DMS53 treated with DMSO at 0.1 percent for 48 hours (cell line): ENCODE results near the gene CEBPB.
"Not testable (repeated sequence)": the region's sequence is repeated elsewhere in the genome, so short reads cannot be mapped to it uniquely, and the experiment has no call there.

ENCODE experiments used
- DNase-seq: peaks from one replicate; lab custom pipeline; 2025; ENCODE audit not compliant: unreplicated experiment; lab: John Stamatoyannopoulos, UW

The CEBPB gene

DNA sequence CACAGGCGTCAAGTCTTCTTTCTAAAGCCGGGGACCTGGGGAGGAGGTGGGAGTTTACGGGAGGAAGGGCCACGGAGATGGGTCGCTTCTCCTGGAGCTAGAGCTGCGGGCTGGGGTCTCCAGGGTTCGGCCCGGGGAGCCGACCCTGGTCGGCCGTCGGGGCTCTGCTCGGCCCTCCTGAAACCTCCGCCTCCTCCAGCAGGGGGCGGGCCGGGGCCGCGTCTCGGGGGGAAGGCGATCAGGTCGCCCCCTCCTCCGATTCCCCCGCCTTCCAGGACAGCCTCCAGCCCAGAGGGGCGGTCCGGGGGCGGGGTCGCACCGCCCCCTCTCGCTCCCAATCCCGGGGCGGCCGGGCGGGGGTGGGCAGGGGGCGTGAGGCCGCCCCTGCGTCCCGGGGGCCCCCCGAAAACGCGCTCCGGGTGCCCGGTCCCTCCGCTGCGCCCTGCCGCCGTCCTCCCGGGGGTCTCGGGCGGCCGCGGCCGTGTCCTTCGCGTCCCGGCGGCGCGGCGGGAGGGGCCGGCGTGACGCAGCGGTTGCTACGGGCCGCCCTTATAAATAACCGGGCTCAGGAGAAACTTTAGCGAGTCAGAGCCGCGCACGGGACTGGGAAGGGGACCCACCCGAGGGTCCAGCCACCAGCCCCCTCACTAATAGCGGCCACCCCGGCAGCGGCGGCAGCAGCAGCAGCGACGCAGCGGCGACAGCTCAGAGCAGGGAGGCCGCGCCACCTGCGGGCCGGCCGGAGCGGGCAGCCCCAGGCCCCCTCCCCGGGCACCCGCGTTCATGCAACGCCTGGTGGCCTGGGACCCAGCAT is at the start of gene CEBPB:
Gene CEBPB (plus strand): TSS at position 580 of the 814 bp plus-strand sequence. CDS start 204 bp downstream, at position 784.
- DNase-seq, result peak; percentile 66

- no peak for DNase-seq
These were observed 49.5 kb upstream of the CEBPB start for GRCh38 chr20:50141018-50141675.

- DNase-seq, result no peak
These were observed 48.6 kb upstream of the CEBPB start for GRCh38 chr20:50141811-50142561.

GRCh38 chr20:50142812-50143211 is 47.8 kb upstream of the CEBPB start:
- peak; percentile 22 for DNase-seq

DNA sequence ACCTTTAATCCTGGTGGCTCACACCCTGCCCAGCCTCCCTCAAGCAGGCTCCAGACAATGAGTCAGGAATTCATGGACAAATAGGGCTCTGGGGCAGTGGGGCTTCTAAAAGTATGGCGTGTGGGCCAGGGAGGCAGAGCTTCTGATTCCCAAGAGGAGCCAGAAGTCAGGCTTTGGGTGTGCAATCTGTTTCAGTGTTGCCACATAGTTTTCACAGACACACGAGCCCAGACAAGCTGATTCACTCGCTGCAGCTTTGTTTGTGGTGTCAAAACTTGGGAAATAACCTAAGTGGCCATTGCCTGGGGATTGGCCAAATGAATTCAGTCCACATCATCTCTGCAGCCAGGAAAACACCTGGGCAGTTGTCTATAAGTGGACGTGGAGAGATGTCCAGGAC is 46.3 kb upstream of the CEBPB start:
- DNase-seq, result no peak

- DNase-seq, result no peak
These were observed 45.1 kb upstream of the CEBPB start for GRCh38 chr20:50145566-50145965.

DNA sequence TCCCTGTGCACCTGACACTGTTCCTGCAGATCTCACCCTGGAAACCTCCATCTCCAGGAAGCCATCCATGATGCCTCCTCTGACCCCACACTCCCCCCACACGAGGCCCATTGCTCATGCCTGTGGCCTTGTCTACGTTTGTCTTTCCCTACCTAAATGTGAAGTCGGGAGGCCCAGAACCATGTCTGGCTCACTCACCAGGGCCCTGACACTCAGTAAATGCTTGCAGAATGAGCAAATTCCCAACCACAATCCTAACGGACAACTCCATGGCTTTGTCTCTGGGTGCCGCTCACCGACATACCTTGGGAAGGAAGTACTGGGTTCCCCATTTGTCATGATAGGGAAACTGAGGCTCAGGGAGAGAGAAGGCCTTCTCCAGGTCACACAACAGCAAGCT is 44.4 kb upstream of the CEBPB start:
- DNase-seq, result no peak

DNA sequence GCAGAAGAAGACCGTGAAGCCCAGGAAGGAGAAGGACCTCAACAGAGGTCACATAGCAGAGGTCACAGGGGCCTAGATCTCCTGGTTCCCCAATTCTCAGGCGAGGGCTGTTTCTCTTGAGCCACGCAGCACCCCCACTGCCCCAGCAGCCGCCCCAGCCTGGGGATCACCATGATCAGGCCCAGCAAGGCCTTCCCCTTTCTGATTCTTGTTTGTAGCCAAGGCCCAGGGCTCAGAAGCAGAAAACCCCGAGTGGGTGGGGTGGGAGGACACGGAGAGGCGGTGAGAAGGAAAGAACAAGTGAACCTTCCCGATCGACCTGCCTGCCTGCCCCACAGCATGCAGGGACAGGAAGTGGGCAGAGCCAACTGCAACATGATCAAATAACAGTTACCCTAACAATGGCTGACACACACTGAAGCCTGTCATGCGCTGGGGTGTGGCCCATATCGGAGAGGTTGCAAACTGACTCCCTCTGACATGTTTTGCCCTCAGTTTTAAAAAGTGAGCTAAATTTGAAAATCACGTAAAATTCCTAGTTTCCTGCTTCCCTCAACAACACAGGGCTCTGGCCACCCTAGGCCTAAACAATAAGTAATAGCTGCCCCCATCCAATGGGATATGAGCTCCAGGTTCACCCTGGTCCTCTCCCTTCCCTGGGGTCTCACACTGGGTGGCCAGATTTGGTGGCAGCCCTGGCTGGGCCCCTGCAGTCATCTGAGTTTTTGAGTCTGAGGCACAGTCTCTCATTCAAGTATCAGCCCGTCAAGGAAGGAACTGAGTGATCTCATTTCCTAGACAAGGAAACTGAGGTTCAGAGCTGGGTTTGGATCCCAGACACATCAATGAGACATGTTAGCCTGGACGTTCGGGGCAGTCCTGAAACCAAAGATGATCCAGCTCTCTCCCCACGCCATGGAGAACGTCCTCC is 43.6 kb upstream of the CEBPB start:
- no peak for DNase-seq

- no peak for DNase-seq
These were observed 41.0 kb upstream of the CEBPB start for GRCh38 chr20:50149481-50150254.

DNA sequence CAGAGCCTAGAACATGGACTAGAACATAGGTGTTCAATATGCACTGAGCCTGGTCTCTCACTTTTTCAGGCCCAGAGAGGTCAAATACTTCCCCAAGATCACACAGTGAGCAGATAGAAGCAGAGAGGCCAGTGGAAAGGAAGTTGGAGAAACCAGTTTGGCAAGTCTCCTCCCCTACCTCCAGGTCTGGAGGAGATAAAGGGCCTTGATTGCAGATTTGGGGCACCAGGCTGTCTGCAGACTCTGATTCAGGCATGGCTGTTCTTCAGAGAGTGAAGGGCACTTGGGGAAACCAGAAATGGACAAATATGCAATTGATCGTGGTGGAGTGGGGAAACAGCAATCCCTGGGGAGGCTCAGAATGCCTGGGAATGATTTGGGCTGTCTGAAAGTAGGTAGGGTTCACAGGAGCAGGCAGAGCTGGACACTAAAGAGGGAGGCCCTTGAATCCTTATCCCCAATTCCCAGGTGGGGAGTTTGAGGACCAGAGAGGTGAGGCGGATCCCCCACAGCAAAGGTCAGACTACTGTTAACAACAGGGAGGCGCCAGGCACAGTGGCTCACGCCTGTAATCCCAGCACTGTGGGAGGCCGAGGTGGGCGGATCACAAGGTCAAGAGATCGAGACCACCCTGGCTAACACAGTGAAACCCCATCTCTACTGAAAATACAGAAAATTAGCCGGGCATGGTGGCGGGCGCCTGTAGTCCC is 39.4 kb upstream of the CEBPB start:
- peak; percentile 20 for DNase-seq

DNA sequence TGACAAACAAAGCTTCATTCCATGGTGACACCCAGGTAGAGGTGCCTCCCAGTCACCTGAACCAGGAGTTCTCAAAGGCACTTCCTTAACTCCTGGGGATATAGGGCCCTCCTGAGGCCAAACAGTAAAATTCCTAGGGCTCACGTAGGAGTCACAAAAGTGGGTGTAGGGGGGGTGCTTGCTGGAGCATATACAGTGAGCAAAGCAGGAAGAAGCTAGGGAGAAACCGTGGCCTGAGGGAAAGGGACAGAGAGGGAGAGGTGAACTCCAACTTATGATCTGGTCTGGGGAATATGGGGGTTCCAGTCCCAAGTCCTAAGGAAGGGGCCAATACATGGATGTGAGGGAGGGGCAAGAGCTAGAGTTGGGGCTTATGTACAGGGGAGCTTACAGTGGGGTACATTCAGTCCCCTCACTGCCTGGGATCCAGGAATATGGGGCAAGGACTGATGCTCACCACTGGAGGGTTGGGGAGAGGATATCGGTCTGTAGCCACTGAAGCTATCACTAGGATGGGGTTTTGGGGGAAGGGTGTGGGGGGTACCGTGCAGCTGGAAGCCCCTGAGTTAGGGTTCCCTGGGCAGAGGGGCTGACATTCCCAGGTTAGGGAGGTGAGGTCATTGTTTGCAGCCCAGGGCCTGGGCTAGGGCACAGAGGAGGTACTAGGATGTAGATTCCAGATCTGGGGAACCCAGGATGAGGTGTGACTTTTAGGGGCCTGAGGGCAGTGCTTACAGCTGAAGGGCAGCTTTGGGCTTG is 38.1 kb upstream of the CEBPB start:
- no peak for DNase-seq

DNA sequence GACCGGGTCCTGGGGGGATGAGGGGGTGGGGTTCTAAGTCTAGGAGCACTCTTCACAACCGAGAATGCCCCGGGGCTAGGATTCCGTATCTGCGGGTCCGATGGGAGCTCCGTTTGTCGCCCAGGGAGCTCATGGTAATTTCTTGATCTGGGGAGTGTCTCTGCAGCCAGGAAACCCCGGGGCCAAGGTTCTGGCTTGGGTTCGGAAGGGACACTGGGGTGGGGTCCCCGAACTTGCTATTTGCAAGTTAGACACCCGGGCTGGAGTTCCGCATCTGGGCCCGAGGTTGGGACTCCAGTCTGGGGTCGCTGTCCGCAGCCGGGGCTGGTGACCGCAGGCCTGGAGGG is 37.5 kb upstream of the CEBPB start:
- no peak for DNase-seq

GRCh38 chr20:50153500-50154377 is 36.9 kb upstream of the CEBPB start, which contains the start of gene PEDS1:
Gene PEDS1 (minus strand): TSS chr20:50153723. CDS start chr20:50153637, 86 bp downstream.
- DNase-seq, result peak; percentile 82

- not testable (repeated sequence) for DNase-seq
These were observed 29.1 kb upstream of the CEBPB start for GRCh38 chr20:50161494-50161893.

- no peak for DNase-seq
These were observed 26.9 kb upstream of the CEBPB start for GRCh38 chr20:50163570-50164317.

GRCh38 chr20:50165684-50166554 is 24.7 kb upstream of the CEBPB start:
- peak; percentile 97 for DNase-seq
